ENCODE data around the gene KCTD15.

GRCh38 chr19:33758541-33759013, 38.1 kb upstream of the KCTD15 start:
- TF ChIP-seq CTCF (optimal IDR thresholded peaks at IDR 0.05 in 1 of 3, IDR thresholded peaks at IDR 0.05 in 1 of 3, conservative IDR thresholded peaks at IDR 0.05 in 1 of 3; ENCODE audit: extremely low read depth in 1 of 3, insufficient read depth in 2 of 3, low read length in 3 of 3), result no peak
- no peak for TF ChIP-seq EZH2 (IDR thresholded peaks at IDR 0.05; ENCODE audit: low read length)
